OCI-LY1 (cell line): Measurements from ENCODE around the gene LHX2.

Experiments
- H2AFZ ChIP-seq: fragments of 200-600 bp; sonication (generic), shearing (Covaris generic); 2 replicates; pipeline ENCODE4 v1.6.0; 2014; ENCODE audit warnings: antibody characterized with exemption, mild to moderate bottlenecking, low read length
- H3F3A ChIP-seq: fragments of 200-600 bp; sonication (generic), shearing (Covaris generic); 2 replicates; pipeline ENCODE4 v1.6.0; 2014; ENCODE audit warnings: mild to moderate bottlenecking, antibody characterized with exemption, low read length, moderate library complexity; ENCODE audit not compliant: insufficient read depth
- H3K27ac ChIP-seq: fragments of 200-600 bp; sonication (generic); 2 replicates; pipeline ENCODE4 v1.5.1; 2014; ENCODE audit warnings: low read length, mixed run types, mild to moderate bottlenecking, low read depth; ENCODE audit not compliant: poor library complexity, severe bottlenecking
- H3K27me3 ChIP-seq: fragments of 200-600 bp; sonication (generic); 2 replicates; pipeline ENCODE4 v1.6.0; 2014; ENCODE audit warnings: antibody characterized with exemption, mild to moderate bottlenecking, low read length, moderate library complexity; ENCODE audit not compliant: insufficient read depth
- H3K36me3 ChIP-seq: fragments of 200-600 bp; sonication (generic); 2 replicates; pipeline ENCODE4 v1.6.1; 2014; ENCODE audit warnings: mild to moderate bottlenecking, antibody characterized with exemption, low read length, moderate library complexity, mixed read lengths; ENCODE audit not compliant: insufficient read depth
- H3K4me1 ChIP-seq: fragments of 200-600 bp; sonication (generic); 2 replicates; pipeline ENCODE4 v1.5.1; 2014; ENCODE audit warnings: mild to moderate bottlenecking, low read length, moderate library complexity; ENCODE audit not compliant: insufficient read depth, severe bottlenecking
- H3K4me2 ChIP-seq: fragments of 200-600 bp; sonication (generic), shearing (Covaris generic); 2 replicates; pipeline ENCODE4 v1.6.1; 2014; ENCODE audit warnings: low read length
- H3K4me3 ChIP-seq: fragments of 200-600 bp; sonication (generic); 2 replicates; pipeline ENCODE4 v1.5.1; 2014; ENCODE audit warnings: low read length, low read depth, mild to moderate bottlenecking, mixed read lengths; ENCODE audit not compliant: poor library complexity, severe bottlenecking
- H3K79me2 ChIP-seq: fragments of 200-600 bp; shearing (Covaris generic); 2 replicates; pipeline ENCODE4 v1.6.1; 2016; ENCODE audit warnings: mixed run types, low read length, mixed read lengths; ENCODE audit not compliant: insufficient read depth
- H3K9ac ChIP-seq: fragments of 200-600 bp; sonication (generic), shearing (Covaris generic); 2 replicates; pipeline ENCODE4 v1.6.1; 2014; ENCODE audit warnings: mild to moderate bottlenecking, low read length, mixed read lengths
- H3K9me2 ChIP-seq: fragments of 200-600 bp; sonication (generic), shearing (Covaris generic); 2 replicates; pipeline ENCODE4 v1.6.1; 2014; ENCODE audit warnings: low read depth, mild to moderate bottlenecking, low read length, mixed read lengths
- H3K9me3 ChIP-seq: fragments of 200-600 bp; shearing (Covaris generic); 2 replicates; pipeline ENCODE4 v1.6.1; 2014; ENCODE audit warnings: low read length, mixed read lengths
- H4K20me1 ChIP-seq: fragments of 200-600 bp; sonication (generic), shearing (Covaris generic); 2 replicates; pipeline ENCODE4 v1.6.0; 2016; ENCODE audit warnings: mild to moderate bottlenecking, low read length; ENCODE audit not compliant: insufficient read depth
- EZH2 ChIP-seq: fragments of 200-600 bp; sonication (generic), shearing (Covaris generic); IDR thresholded peaks from 2 replicates; pipeline ENCODE4 v1.8.0; 2017; ENCODE audit warnings: borderline replicate concordance, mixed run types, mild to moderate bottlenecking, antibody characterized with exemption, low read length, moderate library complexity, mixed read lengths
- TF ChIP-seq, protein P1 (sequence below): fragments of 200-600 bp; sonication (generic), shearing (Covaris generic); IDR thresholded peaks from 2 replicates; pipeline ENCODE4 v1.5.1; 2017; ENCODE audit warnings: mild to moderate bottlenecking, antibody characterized with exemption, low read length, moderate library complexity, mixed read lengths

LHX2 gene, protein sequence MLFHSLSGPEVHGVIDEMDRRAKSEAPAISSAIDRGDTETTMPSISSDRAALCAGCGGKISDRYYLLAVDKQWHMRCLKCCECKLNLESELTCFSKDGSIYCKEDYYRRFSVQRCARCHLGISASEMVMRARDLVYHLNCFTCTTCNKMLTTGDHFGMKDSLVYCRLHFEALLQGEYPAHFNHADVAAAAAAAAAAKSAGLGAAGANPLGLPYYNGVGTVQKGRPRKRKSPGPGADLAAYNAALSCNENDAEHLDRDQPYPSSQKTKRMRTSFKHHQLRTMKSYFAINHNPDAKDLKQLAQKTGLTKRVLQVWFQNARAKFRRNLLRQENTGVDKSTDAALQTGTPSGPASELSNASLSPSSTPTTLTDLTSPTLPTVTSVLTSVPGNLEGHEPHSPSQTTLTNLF

DNA sequence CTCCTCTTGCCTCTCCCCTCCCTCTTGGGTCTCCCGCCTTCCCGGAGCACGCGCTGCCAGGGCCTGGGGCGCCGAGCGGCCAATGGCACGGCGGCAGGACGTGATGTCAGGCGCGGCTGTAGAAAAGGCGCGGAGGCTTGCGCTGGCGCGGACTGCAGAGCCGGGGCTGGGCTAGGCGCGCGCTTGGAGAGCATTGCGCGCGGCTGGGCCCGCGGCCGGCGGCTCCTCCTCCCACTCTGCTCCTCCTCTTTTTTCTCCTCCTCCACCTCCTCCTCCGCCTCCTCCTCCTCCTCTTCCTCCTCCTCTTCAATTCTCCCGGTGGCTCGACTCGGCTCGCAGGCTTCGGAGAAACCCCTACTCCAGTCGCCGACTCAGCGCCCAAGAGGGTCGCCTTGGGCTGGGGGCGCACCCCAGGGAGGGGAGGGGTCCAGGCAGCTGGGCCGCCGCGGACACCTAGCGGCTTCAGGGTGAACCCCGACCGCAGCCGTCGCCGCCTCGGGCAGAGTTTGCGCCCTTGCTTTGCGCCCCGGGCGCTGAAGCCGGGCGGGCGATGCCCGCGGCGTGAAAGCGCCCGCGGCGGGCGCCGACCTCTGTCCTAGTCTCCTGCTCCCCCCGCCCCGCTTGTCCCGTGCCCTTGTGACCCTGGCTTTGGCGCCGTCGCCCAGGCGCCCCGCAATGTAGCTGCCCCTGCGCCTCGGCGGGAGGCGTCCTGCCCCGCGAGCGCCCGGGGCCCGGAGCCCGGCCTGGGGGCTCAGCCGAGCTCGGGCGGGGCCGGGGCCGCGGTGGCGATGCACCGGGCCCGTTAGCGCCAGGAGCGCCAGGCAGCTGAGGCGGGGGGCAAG, at the start of gene LHX2:
LHX2 (plus strand) TSS at position 309 of the 842 bp plus-strand sequence. CDS start 581 bp downstream, outside the sequence.
- Histone ChIP-seq H3K4me1 (no peaks in the 10 kb centered on the region), H2AFZ (no peak within 1 kb of the TSS), H3K36me3 (no peaks in the 10 kb centered on the region), H3K4me2 (no peak within 1 kb of the TSS), H3K9ac (no peak within 1 kb of the TSS), H4K20me1 (no peaks in the 10 kb centered on the region), H3K9me3 (no peaks in the 10 kb centered on the region), H3F3A (no peaks in the 10 kb centered on the region), H3K9me2 (no peaks in the 10 kb centered on the region), H3K27me3 (no peaks in the 10 kb centered on the region; the same call in 1 of the 2 replicates), H3K79me2 (no peaks in the 10 kb centered on the region), H3K4me3 (no peak within 1 kb of the TSS), H3K27ac (no peak within 1 kb of the TSS)
- TF ChIP-seq, protein P1, sequence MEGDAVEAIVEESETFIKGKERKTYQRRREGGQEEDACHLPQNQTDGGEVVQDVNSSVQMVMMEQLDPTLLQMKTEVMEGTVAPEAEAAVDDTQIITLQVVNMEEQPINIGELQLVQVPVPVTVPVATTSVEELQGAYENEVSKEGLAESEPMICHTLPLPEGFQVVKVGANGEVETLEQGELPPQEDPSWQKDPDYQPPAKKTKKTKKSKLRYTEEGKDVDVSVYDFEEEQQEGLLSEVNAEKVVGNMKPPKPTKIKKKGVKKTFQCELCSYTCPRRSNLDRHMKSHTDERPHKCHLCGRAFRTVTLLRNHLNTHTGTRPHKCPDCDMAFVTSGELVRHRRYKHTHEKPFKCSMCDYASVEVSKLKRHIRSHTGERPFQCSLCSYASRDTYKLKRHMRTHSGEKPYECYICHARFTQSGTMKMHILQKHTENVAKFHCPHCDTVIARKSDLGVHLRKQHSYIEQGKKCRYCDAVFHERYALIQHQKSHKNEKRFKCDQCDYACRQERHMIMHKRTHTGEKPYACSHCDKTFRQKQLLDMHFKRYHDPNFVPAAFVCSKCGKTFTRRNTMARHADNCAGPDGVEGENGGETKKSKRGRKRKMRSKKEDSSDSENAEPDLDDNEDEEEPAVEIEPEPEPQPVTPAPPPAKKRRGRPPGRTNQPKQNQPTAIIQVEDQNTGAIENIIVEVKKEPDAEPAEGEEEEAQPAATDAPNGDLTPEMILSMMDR = no peak
- TF ChIP-seq EZH2 = no peak

DNA sequence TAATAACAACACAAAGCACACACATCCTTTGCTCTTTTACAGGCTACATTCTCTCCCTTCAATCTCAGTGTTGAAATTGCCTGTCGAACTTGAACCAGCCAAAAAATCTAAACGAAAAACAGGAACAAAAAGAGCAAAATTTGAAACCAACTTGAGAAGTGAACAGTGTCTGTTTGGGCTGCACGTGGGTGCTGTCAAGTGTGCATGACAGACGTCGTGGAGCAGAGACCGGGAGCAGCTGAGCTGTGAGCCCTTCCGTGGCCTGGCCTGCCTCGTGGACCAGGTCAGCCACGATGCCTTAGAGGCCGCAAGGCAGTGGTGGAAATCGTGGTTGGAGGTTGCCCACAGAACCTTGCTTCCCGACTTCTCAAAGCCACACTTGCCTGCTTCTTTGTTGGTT, 46.8 kb upstream of the LHX2 start:
- no peak overlapping the region for H3K4me3 ChIP-seq
- TF ChIP-seq, protein P1 = no peak
- no peak for TF ChIP-seq EZH2
- no peaks in the 10 kb centered on the region for H3K79me2 ChIP-seq
- H3K27me3 ChIP-seq = no peaks in the 10 kb centered on the region; the same call in 1 of the 2 replicates
- H3F3A ChIP-seq = no peaks in the 10 kb centered on the region
- no peak overlapping the region for H2AFZ ChIP-seq
- no peak overlapping the region for H3K4me2 ChIP-seq
- no peak overlapping the region for H3K9ac ChIP-seq
- H3K27ac ChIP-seq = no peak overlapping the region
- H3K9me2 ChIP-seq = no peaks in the 10 kb centered on the region
- no peaks in the 10 kb centered on the region for H3K36me3 ChIP-seq
- no peaks in the 10 kb centered on the region for H4K20me1 ChIP-seq
- no peaks in the 10 kb centered on the region for H3K4me1 ChIP-seq
- H3K9me3 ChIP-seq = no peaks in the 10 kb centered on the region

DNA sequence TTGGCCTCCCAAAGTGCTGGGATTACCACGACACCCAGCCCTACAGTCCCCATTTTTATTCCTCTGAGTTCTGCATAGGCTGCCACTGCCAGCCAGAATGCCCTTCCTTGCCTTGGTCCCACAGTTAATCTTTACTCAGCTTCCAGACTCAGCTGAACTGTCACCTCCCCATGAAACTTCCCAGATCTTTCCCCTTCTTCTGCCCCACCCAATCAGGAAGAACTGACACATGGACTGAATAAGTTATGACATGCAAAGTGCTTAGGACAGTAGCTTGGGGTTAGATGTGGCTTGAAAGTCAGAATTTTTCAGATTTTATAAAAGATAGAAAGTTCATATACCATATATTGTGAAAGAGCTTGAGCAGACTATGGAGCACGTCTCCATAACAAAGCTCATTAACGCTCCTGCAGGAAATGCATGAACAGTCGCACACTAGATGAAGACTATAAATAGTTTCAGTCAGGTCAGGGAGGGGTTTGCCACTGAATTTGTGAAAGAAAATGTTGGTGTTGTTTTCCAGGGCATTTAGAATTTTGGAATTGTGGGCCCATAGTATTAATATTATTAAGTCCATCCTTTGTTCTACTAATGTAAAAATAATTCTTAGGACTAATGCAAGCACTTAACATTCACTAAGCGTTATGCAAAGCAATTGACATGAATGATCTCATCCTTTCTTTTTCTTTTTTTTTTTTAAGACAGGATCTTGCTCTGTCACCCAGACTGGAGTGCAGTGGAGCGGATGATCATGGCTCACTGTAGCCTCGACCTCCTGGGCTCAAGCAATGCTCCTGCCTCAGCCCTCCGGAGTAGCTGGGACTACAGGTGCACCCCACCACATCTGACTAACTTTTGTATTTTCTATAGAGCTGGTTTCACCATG, 45.5 kb upstream of the LHX2 start:
- H3K27ac ChIP-seq = no peak overlapping the region
- no peak overlapping the region for H3K4me2 ChIP-seq
- H3K9me3 ChIP-seq = no peaks in the 10 kb centered on the region
- no peaks in the 10 kb centered on the region for H3K27me3 ChIP-seq
- H3F3A ChIP-seq = no peaks in the 10 kb centered on the region
- H3K4me3 ChIP-seq = no peak overlapping the region
- no peaks in the 10 kb centered on the region for H4K20me1 ChIP-seq
- H3K36me3 ChIP-seq = no peaks in the 10 kb centered on the region
- H3K9me2 ChIP-seq = no peaks in the 10 kb centered on the region
- no peaks in the 10 kb centered on the region for H3K79me2 ChIP-seq
- H3K9ac ChIP-seq = no peak overlapping the region
- H2AFZ ChIP-seq = no peak overlapping the region
- TF ChIP-seq EZH2 = no peak
- TF ChIP-seq, protein P1 = no peak
- no peaks in the 10 kb centered on the region for H3K4me1 ChIP-seq
